ENCODE results near the gene INTU.
"Not testable (repeated sequence)": the region's sequence is repeated elsewhere in the genome, so short reads cannot be mapped to it uniquely, and the experiment has no call there.

The INTU gene

DNA sequence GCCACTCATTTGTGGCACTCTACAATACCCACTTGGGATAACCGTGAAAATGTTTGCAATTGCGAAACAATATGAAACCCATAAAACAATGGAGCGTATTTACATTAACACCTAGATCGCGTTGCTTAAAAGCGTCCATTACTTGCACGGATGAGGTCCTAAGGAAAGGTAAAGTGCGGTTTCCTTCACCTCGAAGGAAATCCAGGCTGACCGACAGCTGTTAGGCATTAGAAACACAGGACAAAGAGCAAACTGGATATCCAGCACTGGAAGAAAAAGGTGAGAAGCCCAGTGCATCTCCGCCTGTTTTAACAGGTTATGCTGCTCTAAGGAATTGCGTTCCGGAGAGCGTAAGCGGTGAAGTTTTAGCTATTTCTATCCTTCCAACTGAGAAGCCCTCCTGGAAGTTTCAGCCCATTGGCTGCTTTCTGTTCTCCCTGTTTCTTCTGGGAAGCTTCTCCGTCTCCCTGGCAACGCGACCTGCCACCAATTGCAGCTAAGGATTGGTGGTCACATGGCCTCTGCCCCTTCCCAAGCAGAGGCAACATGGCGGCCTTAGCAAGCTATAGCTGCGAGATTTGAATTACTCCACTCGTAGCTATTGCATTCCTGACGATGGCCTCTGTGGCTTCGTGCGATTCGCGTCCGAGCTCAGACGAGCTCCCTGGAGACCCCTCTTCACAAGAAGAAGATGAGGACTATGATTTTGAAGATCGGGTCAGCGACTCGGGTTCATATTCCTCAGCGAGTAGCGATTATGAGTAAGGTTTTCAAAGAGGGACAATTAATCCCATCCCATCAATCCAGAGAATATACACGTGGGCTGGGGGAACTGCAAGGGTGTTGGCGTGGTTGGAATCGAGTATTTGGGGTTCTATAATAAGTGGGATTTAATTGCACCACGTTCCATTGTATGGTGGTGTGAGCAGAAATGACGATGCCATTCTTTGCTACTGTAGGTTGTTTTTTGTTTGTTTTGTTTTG is at the start of gene INTU:
INTU (plus strand) TSS at position 538 of the 984 bp plus-strand sequence; CDS start at position 616, 78 bp downstream.
- Mint-ChIP-seq H3K27me3 (ENCODE audit: low read depth) (peaks cover 29% of the 10 kb centered on the region), H3K4me3 (peak within 1 kb of the TSS; percentile 82), H3K9me3 (no peaks in the 10 kb centered on the region), H3K36me3 (ENCODE audit: low read depth) (no peaks in the 10 kb centered on the region), H3K4me1 (ENCODE audit: low read depth) (peaks cover 3% of the 10 kb centered on the region), H3K27ac (no peak within 1 kb of the TSS)
- peak; percentile 19 for DNase-seq (ENCODE audit: low spot score)

GRCh38 chr4:127586496-127586895 is 46.3 kb upstream of the INTU start:
- H3K9me3 Mint-ChIP-seq; DNase-seq (ENCODE audit: low spot score); H3K4me3 Mint-ChIP-seq; H3K27ac Mint-ChIP-seq; H3K4me1 Mint-ChIP-seq (ENCODE audit: low read depth); H3K27me3 Mint-ChIP-seq (ENCODE audit: low read depth); H3K36me3 Mint-ChIP-seq (ENCODE audit: low read depth): not testable (repeated sequence)

- H3K9me3 Mint-ChIP-seq = no peaks in the 10 kb centered on the region
- H3K27me3 Mint-ChIP-seq (ENCODE audit: low read depth) = peaks cover 4% of the 10 kb centered on the region
- H3K36me3 Mint-ChIP-seq (ENCODE audit: low read depth) = no peaks in the 10 kb centered on the region
- H3K4me3 Mint-ChIP-seq = no peak overlapping the region
- no peak overlapping the region for H3K27ac Mint-ChIP-seq
- H3K4me1 Mint-ChIP-seq (ENCODE audit: low read depth) = no peaks in the 10 kb centered on the region
- no peak for DNase-seq (ENCODE audit: low spot score)
These were observed 45.7 kb upstream of the INTU start for GRCh38 chr4:127586922-127587571.

GRCh38 chr4:127589153-127589552 is 43.6 kb upstream of the INTU start:
- not testable (repeated sequence) for H3K4me3 Mint-ChIP-seq; DNase-seq (ENCODE audit: low spot score); H3K27ac Mint-ChIP-seq; H3K9me3 Mint-ChIP-seq; H3K36me3 Mint-ChIP-seq (ENCODE audit: low read depth); H3K27me3 Mint-ChIP-seq (ENCODE audit: low read depth); H3K4me1 Mint-ChIP-seq (ENCODE audit: low read depth)

DNA sequence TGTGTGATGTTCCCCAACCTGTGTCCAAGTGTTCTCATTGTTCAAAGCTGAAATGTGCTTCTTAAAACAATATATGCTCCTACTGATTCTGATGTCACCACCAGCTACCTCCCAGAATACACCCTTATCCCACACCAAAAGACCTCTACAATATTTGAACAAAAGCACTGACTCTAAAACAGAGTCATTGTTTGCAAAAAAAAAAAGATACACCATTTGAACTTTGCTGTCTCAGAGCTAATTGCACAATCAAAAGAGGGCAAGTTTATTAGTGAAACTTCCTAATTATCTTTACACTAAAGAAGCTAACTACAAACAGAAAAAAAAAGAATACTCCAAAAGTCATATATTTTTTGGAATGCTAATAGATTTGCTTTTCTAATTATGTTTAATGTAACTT is 34.1 kb upstream of the INTU start:
- H3K9me3 Mint-ChIP-seq = no peaks in the 10 kb centered on the region
- DNase-seq (ENCODE audit: low spot score) = no peak
- no peak overlapping the region for H3K4me3 Mint-ChIP-seq
- no peak overlapping the region for H3K27ac Mint-ChIP-seq
- H3K4me1 Mint-ChIP-seq (ENCODE audit: low read depth) = no peaks in the 10 kb centered on the region
- H3K36me3 Mint-ChIP-seq (ENCODE audit: low read depth) = no peaks in the 10 kb centered on the region
- no peaks in the 10 kb centered on the region for H3K27me3 Mint-ChIP-seq (ENCODE audit: low read depth)

DNA sequence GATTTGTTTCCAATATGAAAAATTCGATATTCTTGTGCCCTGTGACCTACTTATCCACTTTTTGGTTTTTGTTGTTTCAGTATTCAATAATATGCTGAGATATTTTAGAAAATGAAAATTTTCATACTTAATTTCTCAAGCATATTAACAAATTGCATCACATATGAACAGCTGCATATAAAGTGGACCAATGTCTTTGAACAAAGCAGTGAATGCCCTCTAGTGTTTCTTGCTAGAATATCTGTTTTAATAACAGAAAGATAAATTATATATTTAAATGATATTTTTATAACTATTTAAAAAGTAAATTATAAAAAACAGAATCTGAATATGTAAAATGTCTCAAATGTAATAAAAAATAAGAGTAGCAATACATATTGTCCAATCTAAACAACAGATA is 31.7 kb upstream of the INTU start:
- no peak overlapping the region for H3K27ac Mint-ChIP-seq
- no peak overlapping the region for H3K4me3 Mint-ChIP-seq
- no peaks in the 10 kb centered on the region for H3K4me1 Mint-ChIP-seq (ENCODE audit: low read depth)
- no peaks in the 10 kb centered on the region for H3K9me3 Mint-ChIP-seq
- no peak for DNase-seq (ENCODE audit: low spot score)
- H3K36me3 Mint-ChIP-seq (ENCODE audit: low read depth) = no peaks in the 10 kb centered on the region
- no peaks in the 10 kb centered on the region for H3K27me3 Mint-ChIP-seq (ENCODE audit: low read depth)

- peaks cover 3% of the 10 kb centered on the region for H3K27me3 Mint-ChIP-seq (ENCODE audit: low read depth)
- no peak for DNase-seq (ENCODE audit: low spot score)
- no peaks in the 10 kb centered on the region for H3K9me3 Mint-ChIP-seq
These were observed 27.6 kb upstream of the INTU start for GRCh38 chr4:127604949-127605709.

DNA sequence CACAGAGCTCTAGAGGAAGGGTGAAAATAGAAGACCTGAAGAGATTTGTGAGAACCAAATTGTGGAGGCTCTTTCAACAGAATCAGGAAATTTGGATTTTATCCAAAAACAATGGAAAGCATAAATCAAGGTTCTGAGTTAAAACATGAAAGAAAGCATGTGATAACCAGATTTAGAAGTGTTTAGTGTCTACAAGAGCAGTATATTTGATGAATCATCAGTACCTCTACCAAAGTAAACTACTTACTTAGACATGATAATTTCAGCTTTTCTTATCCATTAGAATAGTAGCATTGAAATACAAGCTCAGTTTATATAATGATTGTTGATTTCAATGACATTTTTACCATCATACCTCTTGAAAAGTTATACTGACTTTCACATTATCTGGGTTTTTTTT is 25.9 kb upstream of the INTU start:
- DNase-seq (ENCODE audit: low spot score) = no peak
- Mint-ChIP-seq H3K4me3 (no peak overlapping the region), H3K36me3 (ENCODE audit: low read depth) (no peaks in the 10 kb centered on the region), H3K27ac (no peak overlapping the region), H3K4me1 (ENCODE audit: low read depth) (no peaks in the 10 kb centered on the region), H3K9me3 (no peaks in the 10 kb centered on the region), H3K27me3 (ENCODE audit: low read depth) (peaks cover 3% of the 10 kb centered on the region)

More at GRCh38 chr4:127604949-127605709, 27.6 kb upstream of the INTU start:
- no peak overlapping the region for H3K27ac Mint-ChIP-seq
- H3K36me3 Mint-ChIP-seq (ENCODE audit: low read depth) = no peaks in the 10 kb centered on the region
- no peaks in the 10 kb centered on the region for H3K4me1 Mint-ChIP-seq (ENCODE audit: low read depth)
- no peak overlapping the region for H3K4me3 Mint-ChIP-seq

DNA sequence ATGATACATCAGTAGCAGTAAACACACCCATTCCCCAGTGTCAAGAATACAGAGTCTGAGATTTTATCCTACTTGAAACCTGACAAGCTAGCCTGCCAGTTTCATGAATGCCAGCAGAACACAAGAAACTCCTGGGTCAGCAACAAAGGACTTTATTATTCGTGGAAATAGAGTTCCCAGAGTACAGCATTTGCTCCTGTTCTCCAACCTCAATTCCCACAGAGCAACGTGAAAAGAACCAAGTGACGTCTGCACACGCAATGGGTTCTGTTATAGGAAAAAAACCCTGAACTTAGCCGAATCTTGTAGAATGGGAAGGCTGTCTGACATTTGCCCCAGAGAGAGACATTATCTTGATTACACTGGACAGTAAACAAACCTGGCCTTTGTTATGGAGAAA is 23.3 kb upstream of the INTU start:
- Mint-ChIP-seq H3K27ac (no peak overlapping the region), H3K27me3 (ENCODE audit: low read depth) (peaks cover 3% of the 10 kb centered on the region), H3K9me3 (no peaks in the 10 kb centered on the region), H3K36me3 (ENCODE audit: low read depth) (no peaks in the 10 kb centered on the region), H3K4me1 (ENCODE audit: low read depth) (no peaks in the 10 kb centered on the region), H3K4me3 (no peak overlapping the region)
- no peak for DNase-seq (ENCODE audit: low spot score)

GRCh38 chr4:127610488-127610887 is 22.3 kb upstream of the INTU start:
- H3K4me3 Mint-ChIP-seq = no peak overlapping the region
- H3K36me3 Mint-ChIP-seq (ENCODE audit: low read depth) = no peaks in the 10 kb centered on the region
- no peak for DNase-seq (ENCODE audit: low spot score)
- no peaks in the 10 kb centered on the region for H3K4me1 Mint-ChIP-seq (ENCODE audit: low read depth)
- no peak overlapping the region for H3K27ac Mint-ChIP-seq
- H3K27me3 Mint-ChIP-seq (ENCODE audit: low read depth) = peaks cover 3% of the 10 kb centered on the region
- no peaks in the 10 kb centered on the region for H3K9me3 Mint-ChIP-seq

GRCh38 chr4:127616898-127617297 is 15.9 kb upstream of the INTU start:
- no peak for DNase-seq (ENCODE audit: low spot score)
- H3K4me1 Mint-ChIP-seq (ENCODE audit: low read depth) = no peaks in the 10 kb centered on the region

GRCh38 chr4:127618427-127618826 is 14.3 kb upstream of the INTU start:
- H3K9me3 Mint-ChIP-seq = no peaks in the 10 kb centered on the region
- H3K4me1 Mint-ChIP-seq (ENCODE audit: low read depth) = peaks cover 4% of the 10 kb centered on the region
- H3K4me3 Mint-ChIP-seq = no peak overlapping the region
- no peak overlapping the region for H3K27ac Mint-ChIP-seq
- H3K36me3 Mint-ChIP-seq (ENCODE audit: low read depth) = no peaks in the 10 kb centered on the region
- peaks cover 21% of the 10 kb centered on the region for H3K27me3 Mint-ChIP-seq (ENCODE audit: low read depth)
- no peak for DNase-seq (ENCODE audit: low spot score)

More at GRCh38 chr4:127616898-127617297, 15.9 kb upstream of the INTU start:
- H3K4me3 Mint-ChIP-seq = no peak overlapping the region
- no peak overlapping the region for H3K27ac Mint-ChIP-seq
- peaks cover 11% of the 10 kb centered on the region for H3K27me3 Mint-ChIP-seq (ENCODE audit: low read depth)
- H3K36me3 Mint-ChIP-seq (ENCODE audit: low read depth) = no peaks in the 10 kb centered on the region
- H3K9me3 Mint-ChIP-seq = no peaks in the 10 kb centered on the region

GRCh38 chr4:127622621-127622920 is 10.2 kb upstream of the INTU start:
- Mint-ChIP-seq H3K4me1 (ENCODE audit: low read depth) (peaks cover 6% of the 10 kb centered on the region), H3K9me3 (no peaks in the 10 kb centered on the region), H3K36me3 (ENCODE audit: low read depth) (no peaks in the 10 kb centered on the region), H3K27me3 (ENCODE audit: low read depth) (peaks cover 52% of the 10 kb centered on the region), H3K27ac (no peak overlapping the region), H3K4me3 (no peak overlapping the region)
- DNase-seq (ENCODE audit: low spot score) = no peak

Data from T-helper 2 cell treated with Interferon-gamma antibody and Interleukin-4, amounts not matched to agents 5 μg/mL and 100 μg/mL, for 36 hours (primary cell).